IPS-11a (cell line): ENCODE data around the gene CCNI.

Experiments used
- H3K4me3 ChIP-seq: one replicate; pipeline ENCODE4 v1.5.1; 2013; ENCODE audit warnings: low read depth, low read length, control low read depth

The CCNI gene

DNA sequence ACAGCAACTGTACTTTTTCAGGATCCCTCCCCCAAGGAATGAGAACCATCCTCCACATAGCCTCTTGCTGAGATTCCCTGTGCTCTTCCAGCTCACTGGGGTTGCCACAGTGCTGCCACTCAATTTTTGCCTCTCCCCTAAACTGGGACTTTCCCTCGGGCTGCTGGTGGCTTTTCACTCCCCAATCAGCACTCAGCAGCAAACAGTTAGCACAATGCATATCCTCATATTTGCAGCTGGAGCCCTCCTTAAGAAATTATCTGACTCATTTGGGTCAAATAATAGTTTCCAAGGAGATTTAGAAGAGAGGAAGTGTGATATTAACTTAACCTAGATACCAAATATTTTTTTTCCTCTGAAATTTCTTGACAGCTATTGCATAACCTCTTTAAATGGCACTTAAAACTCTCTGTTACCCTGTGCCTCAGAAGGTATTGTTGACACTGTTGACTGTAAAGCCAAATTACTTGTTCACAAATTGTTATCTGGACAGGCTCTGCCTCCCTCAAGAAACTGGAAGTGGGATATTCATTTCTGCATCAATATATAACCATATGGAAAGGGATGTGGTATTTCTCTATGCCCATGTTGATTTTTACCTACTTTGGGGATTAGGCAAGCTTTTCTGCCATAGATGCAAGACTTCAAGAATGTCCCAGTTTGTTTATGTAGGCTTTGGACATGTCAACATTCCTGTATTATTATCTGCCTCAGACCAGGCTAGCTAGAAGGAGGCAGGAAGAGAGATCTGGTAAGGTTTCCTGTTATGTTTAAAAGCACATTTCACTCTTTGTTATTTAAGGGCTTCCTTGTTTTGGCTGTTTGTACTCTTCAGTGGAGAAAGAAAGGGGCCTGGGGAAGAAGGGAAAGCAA lies 68.2 kb downstream of the CCNI start:
- H3K4me3 ChIP-seq: no peak overlapping the region

GRCh38 chr4:77006753-77007353 lies 68.9 kb downstream of the CCNI start:
- H3K4me3 ChIP-seq: no peak overlapping the region

DNA sequence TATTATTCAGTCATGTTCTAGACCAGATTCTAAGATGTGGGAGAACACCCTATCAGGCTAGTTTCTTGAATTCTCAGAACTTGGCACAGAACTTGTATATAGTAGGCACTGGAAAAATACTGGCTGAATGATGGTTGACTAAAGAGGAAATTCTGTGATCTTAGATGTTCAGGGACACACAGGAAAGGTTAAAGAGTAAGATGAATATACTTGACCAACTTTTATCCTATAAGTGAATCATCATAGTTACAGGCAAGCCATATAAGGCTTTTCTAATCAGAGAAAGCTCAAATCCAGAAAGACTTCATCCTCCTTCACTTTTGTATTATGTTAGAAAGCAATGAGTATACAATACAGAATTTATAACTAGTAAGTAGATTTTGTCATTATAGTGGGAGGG lies 72.4 kb downstream of the CCNI start:
- H3K4me3 ChIP-seq: no peak overlapping the region

DNA sequence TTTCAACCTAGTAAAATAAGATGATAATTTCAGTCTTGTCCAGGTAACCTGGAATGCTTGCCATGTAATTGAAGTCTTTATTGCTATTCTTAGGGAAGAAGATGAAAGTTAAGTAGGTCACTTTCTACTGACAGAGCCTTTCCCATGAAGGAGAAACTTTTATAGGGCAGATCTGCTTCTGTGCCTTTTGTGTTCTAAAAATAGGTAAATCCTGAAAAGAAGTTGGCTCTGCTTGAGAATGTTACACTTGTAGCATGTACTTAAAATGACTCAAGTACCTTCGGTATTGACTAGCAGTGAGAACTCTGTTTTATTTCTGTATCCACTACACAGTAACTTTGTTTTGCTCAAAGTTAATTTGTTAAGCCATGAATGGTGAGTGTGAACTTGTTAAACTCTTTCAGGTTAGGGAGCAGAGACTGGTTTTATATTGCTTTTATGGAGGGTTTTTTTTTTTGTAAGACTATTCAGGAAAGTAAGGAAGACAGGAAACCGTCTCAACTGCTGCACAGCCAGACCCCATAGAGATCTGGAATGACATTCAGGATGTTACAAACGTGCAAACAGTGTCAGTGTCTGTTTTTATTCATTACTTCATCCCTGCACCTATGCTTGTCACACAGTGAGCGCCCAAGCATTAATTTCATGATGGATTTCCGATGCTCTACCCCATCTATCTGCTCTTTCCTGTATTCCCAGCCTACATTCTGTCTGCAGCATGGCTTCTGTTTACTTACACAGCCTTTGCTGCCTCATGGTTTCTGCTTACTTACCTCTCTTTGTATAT lies 73.3 kb downstream of the CCNI start:
- H3K4me3 ChIP-seq: no peak overlapping the region

DNA sequence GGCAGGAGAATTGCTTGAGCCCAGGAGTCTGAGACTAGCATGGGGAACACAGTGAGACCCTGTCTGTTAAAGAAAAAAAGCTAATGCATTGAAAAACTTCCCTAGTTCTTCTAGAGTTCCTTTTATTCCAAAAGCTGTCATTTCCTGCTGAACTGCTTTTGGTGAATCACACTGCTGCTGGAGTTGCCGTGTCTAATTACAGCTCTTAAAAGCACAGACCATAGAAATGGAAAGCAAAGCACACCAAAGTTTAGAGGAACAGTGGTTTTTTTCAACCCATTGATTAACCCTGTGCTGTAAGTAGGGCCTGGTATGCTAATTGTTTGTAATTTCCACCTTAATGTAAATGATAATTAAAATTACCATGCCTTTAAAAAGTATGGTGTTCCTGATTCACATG lies 73.9 kb downstream of the CCNI start:
- H3K4me3 ChIP-seq: no peak overlapping the region

DNA sequence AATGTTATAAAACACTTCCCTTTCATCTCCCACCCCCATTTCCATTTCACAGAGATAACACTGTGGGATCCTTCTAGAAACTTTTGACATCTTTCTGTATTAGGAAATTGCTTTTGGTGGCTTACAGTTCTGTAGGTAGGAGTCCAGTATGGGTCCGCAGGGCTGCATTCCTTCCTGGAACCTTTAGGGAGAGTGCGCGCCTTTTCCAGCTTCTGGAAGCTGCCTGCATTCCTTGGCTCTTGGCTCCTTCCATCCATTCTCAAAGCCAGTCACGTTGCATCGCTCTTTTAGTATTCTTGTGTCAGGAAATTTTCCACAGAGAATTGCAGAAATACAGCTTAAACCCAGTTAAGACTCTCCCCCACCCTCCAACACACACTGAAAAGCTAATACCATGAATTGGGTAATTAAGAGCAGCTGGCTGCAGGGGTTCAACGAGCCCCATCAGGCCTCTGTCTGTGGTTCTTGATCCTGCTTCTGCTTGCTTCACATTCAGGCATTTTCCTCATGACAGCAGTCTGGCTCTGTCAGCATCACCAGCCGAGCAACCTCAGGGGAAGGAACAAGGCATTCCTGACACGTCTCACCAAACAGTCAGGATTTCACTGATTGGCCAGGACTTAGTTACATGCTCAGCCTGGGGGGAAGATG lies 77.4 kb downstream of the CCNI start:
- no peak overlapping the region for H3K4me3 ChIP-seq

DNA sequence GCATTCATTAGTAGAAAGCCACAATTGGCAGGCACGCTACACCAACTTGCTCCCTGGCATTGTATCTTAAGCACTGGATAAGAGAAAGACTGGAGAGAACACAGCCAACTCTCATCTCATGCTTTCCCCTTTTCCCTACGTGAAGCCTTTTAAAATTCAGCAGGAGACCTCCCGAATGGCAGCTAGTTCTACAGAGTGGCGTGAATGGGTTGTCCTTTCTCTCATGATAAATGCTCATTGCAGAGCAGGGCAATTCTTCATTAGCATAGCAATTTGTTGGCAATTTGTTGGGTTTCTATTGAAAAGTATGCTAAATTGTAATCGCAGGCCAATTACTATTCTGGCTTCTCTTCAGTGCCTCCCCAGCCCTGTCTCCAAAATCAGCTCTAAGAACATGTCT lies 78.3 kb downstream of the CCNI start:
- no peak overlapping the region for H3K4me3 ChIP-seq
